Esophagus (tissue), 2 donors: ENCODE measurements around the gene ZCCHC24. TPM values are rescaled to one million over a fixed set of nuclear protein-coding genes. Genes with fewer than 3 reads are reported as not detected.

Experiments used
- H3K27ac ChIP-seq, 2 donors: one replicate each; pipeline ENCODE4 v1.5.1; 2013; ENCODE audit warnings: low read depth in 2 of 2, mild to moderate bottlenecking in 2 of 2, inconsistent platforms in 1 of 2, low read length in 1 of 2, moderate library complexity in 1 of 2
- H3K27me3 ChIP-seq, 2 donors: one replicate each; pipeline ENCODE4 v1.6.1; 2013; ENCODE audit warnings: low read length in 2 of 2, control low read depth in 1 of 2, mild to moderate bottlenecking in 1 of 2; ENCODE audit not compliant: insufficient read depth in 2 of 2, control insufficient read depth in 1 of 2
- H3K36me3 ChIP-seq, 2 donors: one replicate each; pipeline ENCODE4 v1.6.1; 2013; ENCODE audit warnings: low read length in 1 of 2; ENCODE audit not compliant: control insufficient read depth in 2 of 2, insufficient read depth in 2 of 2
- H3K4me1 ChIP-seq, 2 donors: one replicate each; pipeline ENCODE4 v1.6.1; 2013; ENCODE audit warnings: low read length in 1 of 2; ENCODE audit not compliant: control insufficient read depth in 2 of 2, insufficient read depth in 2 of 2
- H3K4me3 ChIP-seq, 2 donors: one replicate each; pipeline ENCODE4 v1.5.1; 2013; ENCODE audit warnings: low read length in 2 of 2, mild to moderate bottlenecking in 2 of 2, low read depth in 1 of 2, moderate library complexity in 1 of 2
- H3K9me3 ChIP-seq, 2 donors: one replicate each; pipeline ENCODE4 v1.6.1; 2013; ENCODE audit warnings: mild to moderate bottlenecking in 2 of 2, low read depth in 1 of 2, low read length in 1 of 2, moderate library complexity in 1 of 2; ENCODE audit not compliant: control insufficient read depth in 2 of 2, insufficient read depth in 1 of 2
- WGBS, 2 donors: extraction: QIAGEN DNeasy Blood & Tissue Kit; methylation state at CpG; one replicate each; pipeline ENCODE4 v1.1.7; 2013; 5-methylcytosine and 5-hydroxymethylcytosine counted together
- polyA plus RNA-seq, 2 donors: library from polyadenylated mRNA; stranded (reverse); fragments of 200-250 nt; gene quantifications; one replicate each; pipeline ENCODE4 v1.2.3, GENCODE V29; 2013
- donor health status: healthy with polysubstance abuse.
- donor health status: Bipolar disorder and iron deficiency.

ZCCHC24 gene
- polyA plus RNA-seq, 2 donors, result 3.3 to 6.5 TPM

DNA sequence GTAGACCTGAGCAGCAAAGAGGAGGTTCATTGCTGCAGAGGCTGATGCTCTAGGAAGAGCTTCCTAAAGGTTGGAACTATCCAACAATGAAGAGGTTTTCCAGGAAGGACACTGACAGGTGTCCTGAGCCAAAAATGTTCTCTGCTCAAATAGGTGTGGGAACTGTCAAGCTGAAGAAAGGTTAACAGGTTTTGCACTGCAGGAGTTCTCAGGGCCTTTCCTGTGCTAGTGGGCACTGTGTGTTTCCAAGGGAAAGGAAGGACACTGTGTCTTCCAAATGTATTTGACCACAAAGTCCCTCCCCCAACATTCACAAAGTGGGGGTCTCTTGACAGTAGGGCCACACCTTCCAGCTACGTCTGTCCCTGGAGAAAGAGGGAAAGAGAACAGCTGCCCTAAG lies 4.0 kb downstream of the ZCCHC24 start:
- no peaks in the 10 kb centered on the region for H3K36me3 ChIP-seq
- peak overlapping the region in 1 of 2 donors; percentile 54 for H3K27ac ChIP-seq
- no peak overlapping the region for H3K4me3 ChIP-seq
- no peaks in the 10 kb centered on the region for H3K9me3 ChIP-seq
- peaks cover 5 to 10% of the 10 kb centered on the region in 2 donors for H3K4me1 ChIP-seq
- WGBS, 2 donors, result 0 to 38% methylated on average over 1 of the region's 1 CpG
- H3K27me3 ChIP-seq, result no peaks in the 10 kb centered on the region

DNA sequence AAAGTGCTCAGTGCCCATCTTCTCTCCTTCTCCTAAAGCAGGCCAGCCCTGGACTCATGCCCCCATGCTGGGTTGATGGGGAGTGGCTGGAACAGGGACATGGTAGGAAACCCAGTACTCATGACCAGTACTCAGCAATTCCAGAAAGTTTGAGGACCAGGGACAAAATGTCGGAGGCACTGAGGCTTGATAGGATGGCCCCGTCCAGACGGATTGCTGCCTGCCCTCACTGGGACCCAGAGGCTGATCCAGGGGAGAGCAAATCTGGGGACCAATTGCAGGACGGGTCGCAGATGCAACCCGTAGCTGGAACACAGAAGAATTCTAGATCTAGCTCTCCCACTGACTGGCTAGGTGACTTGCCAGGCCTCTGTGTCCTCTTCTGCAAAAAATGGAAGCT lies 5.1 kb downstream of the ZCCHC24 start:
- no peaks in the 10 kb centered on the region for H3K9me3 ChIP-seq
- WGBS, 2 donors, result 90% methylated on average over 6 of the region's 6 CpGs
- no peaks in the 10 kb centered on the region for H3K36me3 ChIP-seq
- H3K27me3 ChIP-seq, result no peaks in the 10 kb centered on the region
- peak overlapping the region in 1 of 2 donors; percentile 29 for H3K27ac ChIP-seq
- peaks cover 5 to 11% of the 10 kb centered on the region in 2 donors for H3K4me1 ChIP-seq
- H3K4me3 ChIP-seq, result no peak overlapping the region

DNA sequence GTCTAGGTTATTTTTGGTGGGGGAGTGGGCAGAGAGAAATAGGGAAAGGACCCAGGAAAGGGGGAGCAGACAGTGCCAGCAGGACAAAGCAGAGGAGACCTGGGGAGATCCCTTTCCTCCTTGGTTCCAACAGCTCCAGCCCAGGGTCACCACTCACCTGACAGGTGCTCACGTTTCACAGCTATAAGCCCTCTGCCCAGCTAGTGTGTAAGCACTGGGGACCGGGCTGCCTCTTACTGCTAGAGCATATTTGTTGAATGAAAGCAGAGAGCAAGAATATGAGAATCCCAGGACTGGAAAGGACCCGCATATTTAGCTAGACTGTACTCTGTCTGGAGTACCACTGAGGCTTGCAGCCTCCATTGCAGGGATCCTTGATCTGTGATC lies 6.7 kb downstream of the ZCCHC24 start:
- no peak overlapping the region for H3K4me3 ChIP-seq
- WGBS, 2 donors, result 84% methylated on average over 3 of the region's 3 CpGs
- no peaks in the 10 kb centered on the region for H3K9me3 ChIP-seq
- no peak overlapping the region for H3K27ac ChIP-seq
- H3K4me1 ChIP-seq, result peaks cover 5 to 13% of the 10 kb centered on the region in 2 donors
- H3K27me3 ChIP-seq, result no peaks in the 10 kb centered on the region
- peaks cover 0 to 1% of the 10 kb centered on the region in 2 donors for H3K36me3 ChIP-seq

GRCh38 chr10:79438021-79438698 lies 7.3 kb downstream of the ZCCHC24 start:
- H3K4me1 ChIP-seq, result peaks cover 5 to 13% of the 10 kb centered on the region in 2 donors
- H3K9me3 ChIP-seq, result no peaks in the 10 kb centered on the region
- H3K27ac ChIP-seq, result peak overlapping the region; percentile 17 to 45
- no peak overlapping the region for H3K4me3 ChIP-seq
- WGBS, 2 donors, result 71 to 75% methylated on average over 14 to 16 of the region's 16 CpGs
- H3K27me3 ChIP-seq, result no peaks in the 10 kb centered on the region
- H3K36me3 ChIP-seq, result peaks cover 0 to 2% of the 10 kb centered on the region in 2 donors

- H3K36me3 ChIP-seq, result peaks cover 0 to 2% of the 10 kb centered on the region in 2 donors
- H3K9me3 ChIP-seq, result no peaks in the 10 kb centered on the region
- H3K27me3 ChIP-seq, result no peaks in the 10 kb centered on the region
- H3K4me1 ChIP-seq, result peaks cover 5 to 13% of the 10 kb centered on the region in 2 donors
- H3K27ac ChIP-seq, result peak overlapping the region; percentile 17 to 73
- WGBS, 2 donors, result 70 to 81% methylated on average over 12 of the region's 12 CpGs
- H3K4me3 ChIP-seq, result no peak overlapping the region
Observed at GRCh38 chr10:79437111-79437814, 8.2 kb downstream of the ZCCHC24 start.

DNA sequence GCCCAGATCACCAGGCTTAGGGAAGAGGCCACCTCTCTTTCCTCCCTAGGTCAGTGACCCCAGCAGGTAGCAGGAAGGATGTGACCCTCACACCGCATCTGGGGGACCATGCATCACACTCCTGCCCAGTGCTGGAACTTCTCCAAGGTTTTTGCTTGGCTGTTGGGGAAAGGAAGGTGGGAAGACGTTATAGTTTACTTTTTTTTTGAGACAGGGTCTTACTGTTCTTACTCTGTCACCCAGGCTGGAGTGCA lies 8.6 kb downstream of the ZCCHC24 start:
- H3K9me3 ChIP-seq, result no peaks in the 10 kb centered on the region
- peak overlapping the region in 1 of 2 donors; percentile 73 for H3K27ac ChIP-seq
- no peaks in the 10 kb centered on the region for H3K27me3 ChIP-seq
- no peak overlapping the region for H3K4me3 ChIP-seq
- H3K4me1 ChIP-seq, result peaks cover 5 to 13% of the 10 kb centered on the region in 2 donors
- 63 to 70% methylated on average over 2 of the region's 2 CpGs for WGBS, 2 donors
- peaks cover 0 to 2% of the 10 kb centered on the region in 2 donors for H3K36me3 ChIP-seq

DNA sequence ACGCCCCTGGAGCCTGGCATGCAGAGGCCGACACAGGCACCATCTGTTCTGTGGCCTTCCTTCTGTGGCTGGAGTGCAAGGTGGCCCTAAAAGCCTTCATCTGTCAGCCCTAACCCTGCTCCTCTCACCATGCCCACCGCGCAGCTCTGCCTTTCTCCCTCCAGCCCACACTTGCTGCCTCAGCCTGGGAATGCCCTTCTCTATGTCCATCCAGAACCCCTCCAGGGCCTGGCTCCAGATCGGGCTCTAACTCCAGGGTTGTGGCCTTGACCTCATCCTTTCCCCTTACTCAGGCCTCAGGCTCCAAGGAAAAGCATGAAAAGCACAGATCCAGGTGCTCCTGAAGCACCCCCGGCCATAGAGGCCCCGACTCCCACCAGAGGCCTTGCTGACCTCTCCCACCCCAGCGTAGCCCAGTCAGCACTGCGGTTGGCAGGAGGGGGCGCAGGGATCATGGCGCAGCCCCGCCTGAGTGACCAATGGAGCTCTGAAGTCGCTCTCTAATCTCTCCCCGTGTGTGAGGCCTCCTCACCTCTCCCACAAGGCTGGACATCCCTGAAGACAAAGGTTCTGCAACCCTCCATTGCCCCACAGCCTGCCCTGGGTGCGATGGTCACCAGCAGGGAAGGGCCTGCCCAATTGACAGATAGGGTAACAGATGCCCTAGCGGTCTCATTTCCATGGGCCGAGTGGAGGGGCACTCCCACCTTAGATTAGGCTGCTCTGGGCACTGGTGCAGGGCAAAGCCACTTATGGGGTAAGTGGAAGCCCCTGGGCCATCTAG lies 9.2 kb downstream of the ZCCHC24 start:
- no peaks in the 10 kb centered on the region for H3K27me3 ChIP-seq
- peaks cover 0 to 2% of the 10 kb centered on the region in 2 donors for H3K36me3 ChIP-seq
- H3K27ac ChIP-seq, result peak overlapping the region; percentile 73 to 82
- H3K4me1 ChIP-seq, result peaks cover 5 to 13% of the 10 kb centered on the region in 2 donors
- WGBS, 2 donors, result 87 to 90% methylated on average over 17 of the region's 17 CpGs
- H3K9me3 ChIP-seq, result no peaks in the 10 kb centered on the region
- H3K4me3 ChIP-seq, result no peak overlapping the region

GRCh38 chr10:79435271-79436065 lies 10.0 kb downstream of the ZCCHC24 start:
- Histone ChIP-seq H3K4me1 (peaks cover 5 to 9% of the 10 kb centered on the region in 2 donors), H3K9me3 (no peaks in the 10 kb centered on the region), H3K4me3 (no peak overlapping the region), H3K36me3 (peaks cover 0 to 2% of the 10 kb centered on the region in 2 donors), H3K27me3 (no peaks in the 10 kb centered on the region), H3K27ac (peak overlapping the region; percentile 73 to 82)
- 64 to 75% methylated on average over 15 of the region's 15 CpGs for WGBS, 2 donors

GRCh38 chr10:79434821-79435251 lies 10.6 kb downstream of the ZCCHC24 start:
- Histone ChIP-seq H3K27me3 (no peaks in the 10 kb centered on the region), H3K4me3 (no peak overlapping the region), H3K36me3 (peaks cover 1 to 2% of the 10 kb centered on the region in 2 donors), H3K9me3 (no peaks in the 10 kb centered on the region), H3K4me1 (peaks cover 5 to 9% of the 10 kb centered on the region in 2 donors), H3K27ac (peak overlapping the region; percentile 66 to 82)
- 67 to 79% methylated on average over 7 of the region's 7 CpGs for WGBS, 2 donors
